ENCODE results near the gene IGFBP2.

Gene IGFBP2

GRCh38 chr2:216688731-216689340, 55.6 kb downstream of the IGFBP2 start:
- no peak for ATAC-seq

- ATAC-seq: no peak
Measured at GRCh38 chr2:216689397-216689796, 56.2 kb downstream of the IGFBP2 start.

GRCh38 chr2:216690456-216690852, 57.2 kb downstream of the IGFBP2 start:
- no peak for ATAC-seq

- ATAC-seq: no peak
Measured at GRCh38 chr2:216690853-216691741, 57.9 kb downstream of the IGFBP2 start.

DNA sequence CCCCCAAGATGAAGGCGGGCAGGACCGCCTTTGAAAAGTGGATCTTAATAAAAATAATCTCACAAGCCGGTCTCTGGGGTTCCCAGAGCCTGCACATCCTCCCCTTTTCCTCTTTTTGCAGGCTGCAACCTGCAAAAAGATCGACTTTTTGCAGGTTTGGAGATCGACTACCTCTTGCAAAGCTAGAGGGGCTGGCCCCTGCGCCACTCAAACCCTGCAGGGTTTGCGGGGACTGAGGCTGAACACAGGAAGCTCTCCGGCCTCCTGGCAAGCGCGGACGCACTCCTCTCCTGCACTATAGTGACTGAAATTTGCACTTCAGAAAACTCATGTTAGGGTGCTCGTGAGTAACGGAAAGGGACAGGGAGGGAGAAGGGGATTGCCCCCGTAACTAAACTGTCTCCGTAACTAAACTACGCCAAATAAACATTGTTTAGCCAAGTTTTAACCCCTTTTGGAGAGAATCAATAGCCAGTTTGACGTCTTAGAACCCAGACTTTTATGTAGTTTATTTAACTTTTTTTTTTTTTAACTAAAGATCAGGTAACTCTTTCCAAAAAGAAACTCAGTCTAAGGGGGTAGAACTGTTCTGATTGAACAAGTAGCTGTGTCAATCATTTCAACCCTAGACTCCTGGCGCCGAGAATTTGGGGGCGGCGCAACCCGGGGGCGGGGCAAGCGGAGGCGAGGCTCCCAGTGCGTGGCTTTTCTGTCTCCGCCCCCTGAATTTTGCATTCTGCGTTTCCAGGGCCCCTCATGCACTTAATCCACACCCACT, 59.6 kb downstream of the IGFBP2 start:
- peak; percentile 35 to 59 for ATAC-seq

DNA sequence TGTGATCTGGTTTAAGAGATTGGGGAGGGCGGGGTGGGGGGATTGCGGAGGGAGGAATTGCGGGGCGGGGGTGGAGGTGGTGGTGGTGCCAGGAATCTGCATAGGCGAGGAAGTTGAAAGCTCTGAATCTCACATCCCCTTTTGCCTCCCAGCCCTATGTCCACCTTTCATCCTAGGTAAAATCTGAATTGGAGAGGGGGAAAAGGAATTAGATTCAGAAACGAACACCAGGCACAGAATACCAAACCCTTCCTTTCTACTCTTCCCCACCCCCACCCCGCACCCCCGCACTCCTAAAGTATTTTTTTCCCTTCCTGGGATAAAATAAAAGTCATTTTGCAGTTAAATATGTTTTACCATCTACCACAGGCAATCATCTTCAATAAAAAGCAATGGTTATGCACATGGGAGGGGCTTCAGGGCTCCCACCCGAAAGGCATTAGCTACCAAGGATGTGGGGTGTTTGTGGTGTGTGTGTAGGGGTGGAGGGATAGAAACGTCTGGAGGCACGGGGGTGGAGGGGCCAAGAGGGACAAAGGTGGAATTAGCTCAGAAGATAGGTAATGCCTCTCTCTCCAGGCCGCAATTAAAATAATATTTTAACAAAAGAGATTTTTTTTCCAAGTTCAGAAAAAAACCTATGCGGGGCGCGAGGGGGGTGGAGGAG, 60.3 kb downstream of the IGFBP2 start:
- ATAC-seq: no peak

GRCh38 chr2:216694082-216694825, 61.0 kb downstream of the IGFBP2 start:
- ATAC-seq: peak; percentile 27 to 31

DNA sequence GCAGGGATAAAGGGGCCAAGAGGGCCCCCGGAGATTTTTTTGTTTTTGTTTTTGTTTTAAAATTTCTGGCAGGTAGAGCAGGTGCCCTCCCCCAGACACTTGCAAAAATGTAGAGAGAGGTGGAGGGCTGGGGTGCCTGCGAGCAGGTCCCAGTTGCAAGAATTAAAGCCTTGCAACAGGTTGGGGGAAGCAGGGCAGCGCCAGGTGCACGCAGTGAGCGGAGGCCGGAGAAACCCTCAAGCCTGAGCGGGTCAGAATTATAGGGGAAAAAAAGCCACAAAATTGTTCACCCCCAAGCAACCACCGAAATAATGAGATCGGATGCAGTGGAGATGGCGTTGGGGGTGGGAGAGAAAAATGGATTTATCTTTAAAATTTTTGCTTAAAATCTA, 61.6 kb downstream of the IGFBP2 start:
- no peak for ATAC-seq

DNA sequence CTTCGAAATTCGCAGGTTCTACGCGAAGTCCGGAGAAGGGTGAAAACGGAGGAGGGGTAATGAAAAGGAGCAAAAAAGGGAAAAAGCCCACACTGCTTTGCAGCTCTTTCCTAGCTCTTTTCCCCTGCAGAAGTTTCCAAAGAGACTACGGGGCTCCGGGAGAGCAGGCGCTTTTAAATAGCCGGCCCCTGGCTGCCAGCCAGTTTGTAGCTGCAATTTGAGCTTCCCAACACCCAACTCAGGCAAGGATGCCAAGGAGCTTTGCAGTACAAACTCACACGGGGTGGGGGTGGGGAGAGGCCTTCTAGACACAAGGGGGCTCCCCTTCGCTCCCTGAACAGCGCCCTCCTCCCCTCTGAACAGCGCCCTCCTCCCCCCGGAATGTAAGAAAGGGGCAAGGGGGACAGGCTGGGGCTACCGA, 62.2 kb downstream of the IGFBP2 start, which contains the start of gene IGFBP5:
Gene IGFBP5, minus strand, starts transcription at position 149 of the 421 bp plus-strand sequence. CDS start 774 bp downstream, outside the sequence.
- ATAC-seq: no peak

DNA sequence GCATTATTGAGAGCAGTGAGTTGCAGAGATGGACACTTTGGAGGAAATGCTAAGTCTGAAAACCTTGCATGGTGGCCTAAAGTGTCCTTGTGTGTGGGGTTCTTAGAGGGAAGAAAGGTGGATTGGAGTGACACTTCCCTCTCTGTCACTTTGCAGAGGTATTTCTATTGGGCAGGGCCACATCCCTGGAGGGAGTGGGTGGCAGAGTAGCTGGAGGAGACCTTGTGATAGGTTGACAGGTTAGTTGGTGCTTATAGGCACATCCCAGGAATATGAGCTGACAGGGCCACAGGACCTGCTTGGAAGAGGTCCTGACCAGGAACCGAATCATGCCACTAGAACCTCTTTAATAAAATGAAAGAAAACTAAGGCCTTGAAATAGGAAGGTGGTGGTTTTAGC, 63.1 kb downstream of the IGFBP2 start:
- ATAC-seq: no peak

DNA sequence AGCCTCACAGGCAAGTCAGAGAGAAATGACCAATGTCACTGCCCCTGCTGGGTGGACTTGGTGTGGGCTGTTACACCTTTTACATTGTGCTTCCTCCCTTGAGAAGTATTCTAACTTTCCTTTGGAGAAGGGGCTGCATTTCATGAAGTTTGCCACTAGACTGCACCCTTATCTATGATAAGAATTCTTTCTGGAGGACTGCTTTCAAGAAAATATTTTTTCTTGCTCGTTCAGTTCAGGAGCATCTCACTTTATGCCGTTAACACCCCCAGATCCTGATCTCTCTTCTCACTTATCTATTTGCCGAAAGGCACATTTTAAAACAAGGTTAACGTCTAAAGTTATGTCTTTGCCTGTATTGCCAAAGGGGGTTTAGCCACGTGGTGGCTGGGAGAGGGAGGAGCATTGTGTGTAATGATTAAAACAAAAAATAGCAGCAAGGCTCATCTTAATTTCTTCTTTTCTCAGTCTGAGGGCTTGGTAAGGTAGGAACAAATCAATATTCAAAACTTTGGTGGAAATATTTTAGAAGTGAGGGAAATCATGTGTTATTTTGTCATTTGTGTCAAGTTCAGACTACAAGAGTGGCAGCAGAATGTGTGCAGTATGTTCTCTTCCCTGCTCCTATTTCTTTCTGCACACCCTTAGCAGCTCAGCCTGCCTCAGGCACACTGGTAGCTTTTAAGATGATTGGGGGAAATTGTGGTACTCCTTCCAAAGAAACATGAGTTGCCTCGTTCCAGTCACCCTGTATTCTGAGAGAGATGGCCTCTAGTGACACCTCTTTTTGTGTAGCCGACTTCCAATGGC, 63.7 kb downstream of the IGFBP2 start:
- no peak for ATAC-seq

- no peak for ATAC-seq
Measured at GRCh38 chr2:216698293-216698692, 65.1 kb downstream of the IGFBP2 start.

DNA sequence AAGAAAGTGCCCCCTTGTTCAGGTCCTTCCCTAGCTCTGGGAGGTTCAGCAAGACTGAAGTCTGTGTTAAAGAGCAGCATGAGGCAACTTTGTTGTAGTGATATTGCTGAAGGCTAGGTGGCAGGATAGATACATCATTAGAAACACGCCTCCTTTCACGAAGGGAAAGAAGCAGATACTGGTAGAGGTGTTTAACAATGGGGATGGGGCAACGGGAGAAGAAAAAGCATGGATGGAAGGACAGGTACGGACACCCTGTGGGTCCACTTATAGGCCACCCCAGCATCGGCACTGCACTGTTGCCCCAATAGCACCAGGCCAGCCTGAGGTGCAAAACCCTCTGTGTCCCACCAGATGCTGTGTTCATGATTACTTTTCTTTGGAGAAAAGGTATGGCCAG, 65.7 kb downstream of the IGFBP2 start:
- ATAC-seq: no peak

- no peak for ATAC-seq
Measured at GRCh38 chr2:216700088-216700567, 66.9 kb downstream of the IGFBP2 start.

DNA sequence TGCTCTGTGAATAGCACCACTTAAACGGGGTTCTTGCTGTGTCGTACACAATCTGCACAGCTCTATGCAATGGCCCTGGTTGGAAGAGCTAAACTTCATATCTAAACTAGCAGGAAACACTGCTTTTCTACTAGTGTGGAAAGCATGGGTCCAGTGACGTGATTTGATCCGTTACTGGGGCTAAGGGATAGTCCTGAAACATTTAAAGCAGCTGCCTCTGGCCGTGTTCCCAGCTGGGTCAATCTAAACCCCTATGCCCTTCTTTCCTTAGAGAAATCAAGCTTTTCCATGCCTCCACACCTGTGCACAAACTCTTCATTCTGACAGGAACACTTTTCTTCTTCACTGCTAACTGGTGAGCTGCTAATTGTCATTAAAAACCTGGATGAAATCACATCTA, 67.6 kb downstream of the IGFBP2 start:
- ATAC-seq: no peak

DNA sequence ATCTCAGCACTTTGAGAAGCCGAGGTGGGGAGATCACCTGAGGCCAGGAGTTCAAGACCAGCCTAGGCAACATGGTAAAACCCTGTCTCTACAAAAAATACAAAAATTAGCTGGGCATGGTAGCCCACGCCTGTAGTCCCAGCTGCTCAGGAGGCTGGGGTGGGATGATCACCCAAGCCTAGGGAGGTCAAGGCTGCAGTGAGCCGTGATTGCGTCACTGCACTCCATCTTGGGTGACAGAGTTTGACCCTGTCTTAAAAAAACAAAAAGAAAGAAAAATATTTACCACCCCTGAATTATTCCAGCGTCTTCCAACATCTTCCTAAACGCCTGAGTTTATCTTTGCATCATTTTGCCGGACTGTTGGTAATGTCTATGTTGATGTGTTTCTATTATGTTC, 68.3 kb downstream of the IGFBP2 start:
- ATAC-seq: no peak

DNA sequence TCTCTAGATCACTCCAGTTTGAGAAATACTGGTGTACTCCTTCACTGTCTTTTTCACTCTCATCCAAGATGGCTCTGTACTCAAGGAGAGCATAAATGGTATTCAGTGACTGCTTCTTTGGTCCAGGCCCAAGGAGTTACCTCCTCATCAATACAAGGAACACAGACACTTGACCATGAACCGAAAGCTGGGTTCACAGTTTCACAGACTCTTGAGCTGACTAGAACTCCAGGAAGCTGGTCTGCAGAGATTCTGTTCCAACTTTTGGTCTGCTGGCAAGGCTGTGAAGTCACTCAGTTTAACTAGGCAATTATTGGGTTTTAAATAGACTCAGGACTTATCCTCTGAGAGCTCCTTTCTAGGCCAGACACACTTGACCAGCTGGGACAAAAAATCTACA, 69.5 kb downstream of the IGFBP2 start:
- no peak for ATAC-seq

DNA sequence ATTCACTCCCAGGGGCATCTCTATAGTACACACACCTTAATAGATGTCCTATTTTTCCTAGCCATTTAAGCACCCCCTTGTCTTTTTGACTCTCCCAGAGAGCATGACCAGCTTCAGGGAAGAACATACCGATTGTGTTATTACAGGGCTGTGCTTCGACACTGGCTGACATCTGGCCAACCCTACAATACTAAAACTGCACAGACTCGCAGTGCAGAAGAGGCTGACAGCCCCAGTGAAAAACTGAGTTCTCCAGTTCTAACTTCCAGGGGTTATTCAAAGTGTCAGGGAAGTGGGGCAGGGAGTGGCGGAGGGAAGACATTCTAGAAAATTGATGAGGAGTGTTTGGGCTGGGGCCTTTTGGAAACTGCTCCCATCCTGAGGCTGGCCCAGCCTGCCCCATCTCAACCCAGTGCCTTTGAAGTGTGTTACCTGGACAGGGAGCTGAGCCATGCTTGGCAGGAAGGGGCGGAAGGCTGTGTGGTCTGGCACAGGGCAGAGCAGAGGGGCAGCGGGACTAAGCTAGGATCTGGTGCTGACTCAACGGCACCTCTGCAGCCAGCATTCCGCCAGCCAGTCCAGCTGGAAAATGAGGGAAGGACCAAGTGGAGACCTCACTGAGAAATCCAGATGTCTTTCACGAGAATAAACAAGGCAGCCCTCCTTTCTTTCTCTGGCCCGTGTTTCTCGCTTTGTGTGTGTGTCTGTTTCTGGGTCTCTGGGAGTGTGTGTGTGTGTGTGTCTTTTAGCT, 77.5 kb downstream of the IGFBP2 start:
- no peak for ATAC-seq

- ATAC-seq: no peak
Measured at GRCh38 chr2:216711348-216711747, 78.1 kb downstream of the IGFBP2 start.

DNA sequence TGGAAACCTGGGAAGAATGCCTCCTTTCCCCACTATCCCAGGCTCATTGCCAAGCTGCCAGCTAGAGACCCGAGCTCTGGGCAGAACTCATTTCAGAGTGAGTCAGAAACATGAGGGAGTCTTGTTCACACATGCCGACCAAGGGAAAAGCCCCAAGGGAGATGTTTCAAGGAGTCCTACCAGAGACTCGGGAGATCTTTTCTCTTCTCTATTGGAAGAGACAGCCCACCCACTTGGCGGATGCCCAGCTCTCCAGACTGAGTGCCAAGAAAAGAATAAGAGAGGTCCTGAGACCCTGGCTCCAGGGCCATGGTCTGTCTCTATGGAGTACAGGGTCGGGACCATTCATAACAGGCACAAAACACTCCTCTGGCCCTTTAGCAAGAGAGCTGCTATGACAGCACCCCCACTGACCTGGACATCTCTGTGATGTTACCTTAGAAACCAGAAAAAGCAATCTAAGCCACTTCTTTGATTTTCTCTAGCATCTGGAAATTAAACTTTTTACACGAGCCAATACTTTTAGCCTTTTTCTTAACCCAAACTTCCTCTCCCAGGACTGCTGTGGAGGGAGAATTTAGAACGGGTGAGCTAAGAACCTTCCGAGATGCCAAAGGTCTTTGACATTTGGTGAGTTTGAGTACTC, 80.6 kb downstream of the IGFBP2 start:
- no peak for ATAC-seq

Data from activated CD4-positive, CD25-positive, alpha-beta regulatory T cell treated with anti-CD3 and anti-CD28 coated beads, Interleukin-2, amount 50 U/mL, for 24 hours (primary cell).